ENCODE data around the gene PARD3. TPM values are rescaled to one million over a fixed set of nuclear protein-coding genes. Genes with fewer than 3 reads are reported as not detected.

PARD3 gene
- total RNA-seq, 1 experiment from 2014 or later, result 51.8 TPM

GRCh38 chr10:34850558-34850957, 35.5 kb upstream of the PARD3 start:
- POLR2A ChIA-PET, result no interaction called here
- Mint-ChIP-seq H3K4me3 (no peak overlapping the region), H3K27ac (no peak overlapping the region), H3K9me3 (no peaks in the 10 kb centered on the region), H3K36me3 (no peaks in the 10 kb centered on the region), H3K4me1 (peaks cover 9% of the 10 kb centered on the region), H3K27me3 (ENCODE audit: low read depth) (no peaks in the 10 kb centered on the region)
- DNase-seq (ENCODE audit: low spot score), result no peak
- TF ChIP-seq ZNF263 (CRISPR knock-in tag; IDR thresholded peaks at IDR 0.05; ENCODE audit: low read depth), result no peak
- no peak for TF ChIP-seq TEAD1 (CRISPR knock-in tag; IDR thresholded peaks at IDR 0.05)
- no peak for TF ChIP-seq MLX (CRISPR knock-in tag; IDR thresholded peaks at IDR 0.05)
- no peak for TF ChIP-seq ETV6 (CRISPR knock-in tag; IDR thresholded peaks at IDR 0.05)
- TF ChIP-seq ZSCAN18 (CRISPR knock-in tag; IDR thresholded peaks at IDR 0.05), result no peak
- TF ChIP-seq RELA (CRISPR knock-in tag; IDR thresholded peaks at IDR 0.05; ENCODE audit: borderline replicate concordance), result no peak
- no peak for TF ChIP-seq TP53 (CRISPR knock-in tag; IDR thresholded peaks at IDR 0.05)
- TF ChIP-seq CREM (CRISPR knock-in tag; IDR thresholded peaks at IDR 0.05), result no peak
- TF ChIP-seq ZNF281 (CRISPR knock-in tag; IDR thresholded peaks at IDR 0.05), result no peak
- no peak for TF ChIP-seq ZNF317 (CRISPR knock-in tag; IDR thresholded peaks at IDR 0.05; ENCODE audit: borderline replicate concordance, low read depth)
- no peak for TF ChIP-seq ZNF219 (CRISPR knock-in tag; IDR thresholded peaks at IDR 0.05; ENCODE audit: borderline replicate concordance)
- no peak for TF ChIP-seq NFATC4 (CRISPR knock-in tag; IDR thresholded peaks at IDR 0.05)
- ATAC-seq, result no peak
- CTCF ChIA-PET, result interaction anchor here (0.8 kb wide), 1 partner anchor 25 kb away, joined by 3 read pairs; no protein-coding TSS in a partner anchor

- no peak for ATAC-seq
- Mint-ChIP-seq H3K9me3 (no peaks in the 10 kb centered on the region), H3K4me1 (peaks cover 9% of the 10 kb centered on the region), H3K27me3 (ENCODE audit: low read depth) (no peaks in the 10 kb centered on the region), H3K4me3 (no peak overlapping the region), H3K27ac (no peak overlapping the region), H3K36me3 (no peaks in the 10 kb centered on the region)
- ChIA-PET POLR2A (no interaction called here), CTCF (interaction anchor here (0.6 to 0.8 kb wide), 2 partner anchors 25 to 162 kb away, joined by 3 read pairs; no protein-coding TSS in a partner anchor)
- TF ChIP-seq USF2 (CRISPR knock-in tag; IDR thresholded peaks at IDR 0.05) (no peak), GABPB1 (CRISPR knock-in tag; IDR thresholded peaks at IDR 0.05) (no peak), ZNF512 (CRISPR knock-in tag; IDR thresholded peaks at IDR 0.05; ENCODE audit: borderline replicate concordance) (0 out of 2 replicates have a peak, but pooled peaks have one; percentile 49)
- DNase-seq (ENCODE audit: low spot score), result no peak
These were observed 34.9 kb upstream of the PARD3 start for GRCh38 chr10:34850036-34850435.

GRCh38 chr10:34845070-34845469, 30.0 kb upstream of the PARD3 start:
- Mint-ChIP-seq H3K27ac (no peak overlapping the region), H3K4me1 (peaks cover 5% of the 10 kb centered on the region), H3K36me3 (no peaks in the 10 kb centered on the region), H3K27me3 (ENCODE audit: low read depth) (no peaks in the 10 kb centered on the region), H3K9me3 (no peaks in the 10 kb centered on the region), H3K4me3 (no peak overlapping the region)
- ATAC-seq (no peak), DNase-seq (ENCODE audit: low spot score) (no peak)
- ChIA-PET POLR2A (no interaction called here), CTCF (no interaction called here)
- TF ChIP-seq CREM (CRISPR knock-in tag; IDR thresholded peaks at IDR 0.05) (no peak), GRHL2 (CRISPR knock-in tag; IDR thresholded peaks at IDR 0.05; ENCODE audit: insufficient replicate concordance, severe bottlenecking) (no peak), PRDM15 (CRISPR knock-in tag; IDR thresholded peaks at IDR 0.05) (no peak)
